HUES48 (cell line): ENCODE measurements around the gene ETF1.

Source experiments
- H3K27ac ChIP-seq: one replicate; pipeline ENCODE4 v1.7.0; 2013; ENCODE audit warnings: low read depth, low read length, inconsistent platforms
- H3K27me3 ChIP-seq: 2 replicates; pipeline ENCODE4 v1.6.1; 2013; ENCODE audit warnings: mild to moderate bottlenecking, low read length; ENCODE audit not compliant: control insufficient read depth, insufficient read depth
- H3K36me3 ChIP-seq: 2 replicates; pipeline ENCODE4 v1.6.1; 2013; ENCODE audit warnings: low read length; ENCODE audit not compliant: control insufficient read depth, insufficient read depth
- H3K4me1 ChIP-seq: 2 replicates; pipeline ENCODE4 v1.6.1; 2013; ENCODE audit warnings: mild to moderate bottlenecking, low read length; ENCODE audit not compliant: control insufficient read depth, insufficient read depth
- H3K4me3 ChIP-seq: 2 replicates; pipeline ENCODE4 v1.5.1; 2013; ENCODE audit warnings: mild to moderate bottlenecking, low read depth, low read length
- H3K9ac ChIP-seq: 2 replicates; pipeline ENCODE4 v1.6.1; 2013; ENCODE audit warnings: mild to moderate bottlenecking, low read depth, low read length, moderate library complexity
- H3K9me3 ChIP-seq: 2 replicates; pipeline ENCODE4 v1.6.1; 2013; ENCODE audit warnings: low read length; ENCODE audit not compliant: control insufficient read depth, insufficient read depth

The ETF1 gene

DNA sequence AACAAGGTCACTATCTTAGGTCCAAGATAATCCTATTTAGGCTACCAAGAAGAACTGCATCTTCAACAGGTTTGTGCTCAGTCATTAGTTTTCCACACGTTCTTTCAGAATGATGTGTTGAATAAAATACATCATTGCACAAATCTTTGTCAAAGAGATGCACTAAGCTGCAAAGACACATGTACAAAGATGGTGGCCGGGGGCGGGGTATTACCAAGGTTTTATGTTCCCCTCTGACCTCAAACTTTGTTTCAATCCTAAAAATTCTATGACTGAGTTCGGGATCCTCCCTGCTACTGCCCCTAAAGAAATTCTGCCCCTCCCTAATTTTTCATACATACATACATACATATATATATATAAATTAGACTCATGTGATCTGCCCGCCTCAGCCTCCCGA is 17.9 kb upstream of the ETF1 start:
- Histone ChIP-seq H3K27ac (no peak overlapping the region), H3K9ac (no peak overlapping the region), H3K36me3 (peaks cover 95% of the 10 kb centered on the region), H3K4me1 (no peaks in the 10 kb centered on the region), H3K27me3 (no peaks in the 10 kb centered on the region), H3K9me3 (no peaks in the 10 kb centered on the region), H3K4me3 (no peak overlapping the region)

DNA sequence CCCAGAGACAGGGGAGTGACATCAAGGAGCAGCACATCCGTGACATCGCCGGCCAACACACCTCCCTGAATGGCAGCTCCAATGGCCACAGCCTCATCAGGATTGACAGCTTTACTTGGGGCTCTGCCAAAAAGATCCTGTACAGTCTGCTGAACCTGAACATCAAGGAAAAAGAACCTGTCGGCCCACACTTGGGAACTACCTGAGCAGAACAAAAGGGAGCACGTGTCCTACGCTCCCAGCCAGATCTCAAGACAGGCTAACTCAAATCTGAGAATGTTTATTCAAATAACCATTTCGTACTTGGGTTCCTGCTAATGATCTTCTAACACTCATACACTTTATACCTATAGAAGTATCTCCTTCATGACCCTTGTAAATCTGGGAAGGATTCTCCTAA is 16.9 kb upstream of the ETF1 start:
- H3K27me3 ChIP-seq = no peaks in the 10 kb centered on the region
- H3K27ac ChIP-seq = no peak overlapping the region
- H3K4me3 ChIP-seq = no peak overlapping the region
- no peak overlapping the region for H3K9ac ChIP-seq
- no peaks in the 10 kb centered on the region for H3K4me1 ChIP-seq
- peaks cover 95% of the 10 kb centered on the region for H3K36me3 ChIP-seq
- H3K9me3 ChIP-seq = no peaks in the 10 kb centered on the region

DNA sequence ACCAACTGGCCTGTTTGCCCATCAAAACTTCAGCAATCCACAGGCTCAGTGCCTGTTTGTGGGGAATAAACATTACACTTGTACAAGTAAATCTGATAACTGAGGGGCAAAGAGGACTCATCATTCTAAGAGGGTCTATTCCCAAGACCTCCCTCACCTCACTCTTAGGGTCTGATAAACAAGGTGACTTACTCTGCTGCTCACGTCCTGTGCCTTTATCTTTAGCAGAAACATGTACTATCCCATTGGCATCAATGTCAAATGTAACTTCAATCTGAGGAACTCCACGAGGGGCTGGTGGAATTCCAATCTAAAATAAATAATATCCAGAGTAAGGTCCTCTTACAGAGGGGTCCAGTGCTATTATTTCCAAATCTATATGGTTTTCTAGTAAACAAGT is 14.6 kb upstream of the ETF1 start:
- Histone ChIP-seq H3K27me3 (no peaks in the 10 kb centered on the region), H3K9me3 (no peaks in the 10 kb centered on the region), H3K9ac (no peak overlapping the region), H3K27ac (no peak overlapping the region), H3K4me3 (no peak overlapping the region), H3K4me1 (no peaks in the 10 kb centered on the region), H3K36me3 (peaks cover 89% of the 10 kb centered on the region)

DNA sequence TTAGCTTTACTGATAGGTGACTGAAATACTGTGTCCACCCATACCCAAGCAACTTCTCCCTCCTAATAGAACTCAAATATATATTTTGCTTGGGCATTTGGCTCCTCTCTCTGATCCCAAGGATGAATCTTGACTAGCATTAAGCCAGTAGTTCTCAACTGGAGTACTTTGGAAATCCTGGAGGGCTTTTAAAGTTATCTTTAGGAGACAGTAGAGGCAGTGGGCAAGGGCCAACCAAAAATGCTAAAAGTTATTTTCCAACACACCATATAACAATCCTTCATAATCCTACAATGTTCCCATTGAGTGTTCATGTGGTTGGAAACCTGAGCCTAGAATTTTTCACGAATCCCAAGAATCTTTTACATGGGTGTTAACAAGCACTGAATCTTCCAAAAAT is 11.1 kb upstream of the ETF1 start:
- H3K4me1 ChIP-seq = no peaks in the 10 kb centered on the region
- no peak overlapping the region for H3K9ac ChIP-seq
- H3K27ac ChIP-seq = no peak overlapping the region
- H3K27me3 ChIP-seq = no peaks in the 10 kb centered on the region
- H3K36me3 ChIP-seq = peaks cover 59% of the 10 kb centered on the region
- H3K4me3 ChIP-seq = no peak overlapping the region
- no peaks in the 10 kb centered on the region for H3K9me3 ChIP-seq

DNA sequence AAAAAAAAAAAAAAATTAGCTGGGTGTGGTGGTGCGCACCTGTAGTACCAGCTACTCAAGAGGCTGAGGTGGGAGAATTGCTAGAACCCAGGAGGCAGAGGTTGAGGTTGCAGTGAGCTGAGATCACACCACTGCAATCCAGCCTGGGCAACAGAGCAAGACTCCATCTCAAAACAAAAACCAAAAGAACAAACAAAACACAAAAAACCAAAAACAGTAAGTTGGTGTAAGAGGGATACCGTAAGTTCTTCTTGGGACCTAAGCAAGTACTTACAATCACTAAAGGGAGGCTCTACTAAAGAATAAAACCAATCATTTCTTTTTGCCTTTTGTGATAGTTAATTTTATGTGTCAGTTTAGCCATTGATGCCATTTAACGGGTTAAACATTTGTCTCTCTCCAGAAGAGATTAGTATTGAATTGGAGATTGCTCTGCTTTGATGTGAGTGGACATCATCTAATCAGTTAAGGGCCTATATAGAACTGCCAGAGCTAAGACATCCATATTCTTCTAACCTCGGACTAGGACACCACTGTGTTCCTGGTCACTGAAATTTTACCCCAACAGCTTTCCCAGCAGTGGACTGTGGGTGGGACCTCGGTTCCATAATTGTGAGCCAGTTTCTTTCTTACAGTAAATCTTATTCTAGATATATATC is 10.5 kb upstream of the ETF1 start:
- peaks cover 57% of the 10 kb centered on the region for H3K36me3 ChIP-seq
- no peak overlapping the region for H3K4me3 ChIP-seq
- no peak overlapping the region for H3K9ac ChIP-seq
- H3K9me3 ChIP-seq = no peaks in the 10 kb centered on the region
- no peak overlapping the region for H3K27ac ChIP-seq
- no peaks in the 10 kb centered on the region for H3K27me3 ChIP-seq
- H3K4me1 ChIP-seq = no peaks in the 10 kb centered on the region

DNA sequence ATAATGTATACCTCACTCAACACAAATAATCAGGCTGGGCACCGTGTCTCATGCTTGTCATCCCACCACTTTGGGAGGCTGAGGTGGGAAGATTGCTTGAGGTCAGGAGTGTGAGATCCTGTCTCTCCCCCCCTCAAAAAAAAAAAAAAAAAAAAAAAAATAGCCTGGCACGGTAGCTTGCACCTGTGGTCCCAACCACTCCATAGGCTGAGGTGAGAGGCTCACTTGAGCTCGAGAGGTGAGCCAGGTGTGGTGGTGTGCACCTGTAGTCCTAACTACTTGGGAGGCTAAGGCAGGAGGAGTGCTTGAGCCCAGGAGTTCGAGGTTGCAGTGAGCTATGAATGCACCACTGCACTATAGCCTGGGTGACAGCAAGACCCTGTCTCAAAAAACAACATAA is 9.6 kb upstream of the ETF1 start:
- Histone ChIP-seq H3K27ac (no peak overlapping the region), H3K9me3 (no peaks in the 10 kb centered on the region), H3K4me3 (no peak overlapping the region), H3K27me3 (no peaks in the 10 kb centered on the region), H3K36me3 (peaks cover 48% of the 10 kb centered on the region), H3K4me1 (no peaks in the 10 kb centered on the region), H3K9ac (no peak overlapping the region)

DNA sequence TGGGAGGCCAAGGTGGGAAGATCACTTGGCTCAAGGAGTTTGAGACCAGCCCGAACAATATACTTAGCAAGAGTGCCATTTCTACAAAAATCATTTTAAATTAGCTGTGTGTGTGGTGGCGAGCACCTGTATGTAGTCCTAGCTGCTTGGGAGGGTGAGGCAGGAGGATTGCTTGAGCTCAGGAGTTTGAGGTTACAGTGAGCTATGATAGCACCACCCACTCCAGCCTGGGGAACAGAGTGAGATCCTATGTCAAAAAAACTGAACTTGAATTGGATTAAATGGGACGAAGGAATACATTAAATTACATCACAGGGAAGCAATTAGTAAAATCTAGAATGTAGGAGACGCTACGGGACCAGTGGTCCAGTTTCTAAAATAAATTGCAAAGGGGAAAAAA is 6.4 kb upstream of the ETF1 start:
- H3K4me1 ChIP-seq = peaks cover 7% of the 10 kb centered on the region
- no peaks in the 10 kb centered on the region for H3K27me3 ChIP-seq
- H3K9ac ChIP-seq = no peak overlapping the region
- no peak overlapping the region for H3K4me3 ChIP-seq
- H3K27ac ChIP-seq = no peak overlapping the region
- H3K9me3 ChIP-seq = no peaks in the 10 kb centered on the region
- peaks cover 16% of the 10 kb centered on the region for H3K36me3 ChIP-seq

DNA sequence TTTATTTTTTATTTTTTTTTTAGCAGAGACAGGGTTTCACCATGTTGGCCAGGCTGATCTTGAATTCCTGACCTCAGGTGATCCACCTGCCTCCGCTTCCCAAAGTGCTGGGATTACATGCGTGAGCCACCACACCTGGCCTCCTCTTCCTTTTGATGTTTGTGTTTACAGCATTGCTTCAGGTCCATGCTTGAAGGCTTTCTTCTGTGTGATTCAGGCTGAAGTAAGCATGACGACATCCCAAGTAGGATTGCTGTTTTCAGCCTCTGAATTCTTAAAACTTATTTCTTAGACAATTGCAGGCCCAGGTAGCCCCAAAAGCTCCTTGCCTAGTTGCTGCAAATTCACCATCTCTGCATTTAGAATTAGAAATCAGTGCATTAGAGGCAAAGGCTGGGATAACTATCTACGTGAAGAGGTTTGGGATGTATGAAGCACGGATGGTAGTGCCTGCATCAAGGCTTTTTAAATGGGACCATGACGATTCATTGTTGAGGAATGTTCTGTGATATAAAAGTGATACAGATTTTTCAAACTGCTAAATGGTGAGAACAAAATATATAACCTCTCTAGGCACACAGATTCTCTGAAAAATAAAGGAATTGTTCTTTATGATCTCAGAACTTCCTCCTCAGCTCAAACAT is 3.0 kb upstream of the ETF1 start:
- H3K36me3 ChIP-seq = peaks cover 9% of the 10 kb centered on the region
- no peaks in the 10 kb centered on the region for H3K9me3 ChIP-seq
- peaks cover 16% of the 10 kb centered on the region for H3K4me1 ChIP-seq
- no peak overlapping the region for H3K9ac ChIP-seq
- H3K27ac ChIP-seq = no peak overlapping the region
- H3K27me3 ChIP-seq = no peaks in the 10 kb centered on the region
- H3K4me3 ChIP-seq = no peak overlapping the region

DNA sequence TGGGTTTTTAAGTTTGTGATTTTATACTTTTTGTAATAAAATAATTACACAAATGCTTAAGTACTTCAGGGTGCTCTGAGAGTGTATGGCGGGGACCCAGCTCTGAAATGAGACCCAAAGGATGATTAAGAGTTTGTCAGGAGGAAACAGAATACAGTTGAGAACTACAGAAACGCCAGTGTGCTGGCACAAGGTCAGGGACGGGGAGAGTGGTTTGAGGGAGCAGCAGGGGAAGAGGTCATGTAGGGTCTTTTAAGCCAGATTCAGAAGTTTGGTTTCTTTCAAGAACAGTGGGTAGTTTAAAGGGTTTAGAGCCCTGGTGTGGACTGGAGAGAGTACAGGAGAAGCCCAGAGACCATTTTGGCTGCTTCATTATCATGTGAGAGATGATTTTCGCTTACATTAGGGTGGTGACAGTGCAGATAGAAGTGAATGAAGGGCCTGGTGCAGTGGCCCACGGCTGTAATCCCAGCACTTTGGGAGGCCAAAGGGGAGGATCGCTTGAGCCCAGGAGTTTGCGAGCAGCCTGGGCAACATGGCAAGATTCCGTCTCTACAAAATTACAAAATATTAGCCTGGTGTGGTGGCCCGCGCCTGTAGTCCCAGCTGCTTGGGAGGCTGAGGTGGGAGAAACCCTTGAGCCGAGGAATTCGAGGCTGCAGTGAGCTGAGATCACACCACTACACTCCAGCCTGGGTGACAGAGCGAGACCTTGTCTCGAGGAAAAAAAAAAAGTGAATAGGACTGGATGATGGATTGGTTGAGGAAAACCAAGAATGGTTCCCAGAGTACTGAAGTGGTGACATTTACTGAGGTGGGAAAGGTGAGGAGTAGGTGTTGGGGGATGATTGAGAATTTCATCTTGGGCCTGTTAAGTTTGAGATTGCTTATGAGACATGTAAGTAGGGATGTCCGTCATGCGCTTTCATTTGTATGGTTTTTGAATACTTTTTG is 1.4 kb upstream of the ETF1 start:
- H3K4me1 ChIP-seq = peaks cover 19% of the 10 kb centered on the region
- H3K27ac ChIP-seq = peak overlapping the region; percentile 96
- peaks cover 25% of the 10 kb centered on the region for H3K36me3 ChIP-seq
- H3K4me3 ChIP-seq = peak overlapping the region; percentile 93
- H3K9me3 ChIP-seq = no peaks in the 10 kb centered on the region
- H3K27me3 ChIP-seq = no peaks in the 10 kb centered on the region
- H3K9ac ChIP-seq = peak overlapping the region; percentile 94

DNA sequence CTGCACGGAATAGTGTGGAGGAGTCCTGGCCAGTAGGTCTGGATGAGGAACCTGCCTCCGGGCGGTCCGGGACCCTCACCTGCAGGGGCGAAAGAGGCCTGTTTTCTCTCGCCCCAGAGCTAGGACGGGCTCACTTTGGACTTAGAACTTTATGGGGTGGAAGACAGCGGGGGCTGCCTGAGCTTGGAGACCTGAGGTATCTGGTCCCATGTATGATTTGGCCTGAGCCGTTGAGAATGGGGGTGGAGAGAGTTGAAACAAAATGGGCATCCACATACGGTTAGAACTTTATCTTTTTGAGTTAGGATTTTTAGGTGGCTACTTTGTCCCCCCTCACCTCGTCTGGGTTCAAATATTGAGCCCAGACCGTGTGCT is 681 bp upstream of the ETF1 start:
- Histone ChIP-seq H3K4me1 (peaks cover 19% of the 10 kb centered on the region), H3K27me3 (no peaks in the 10 kb centered on the region), H3K27ac (peak overlapping the region; percentile 96), H3K36me3 (peaks cover 28% of the 10 kb centered on the region), H3K4me3 (peak overlapping the region; percentile 93), H3K9me3 (no peaks in the 10 kb centered on the region), H3K9ac (peak overlapping the region; percentile 94)
